ENCODE measurements around the gene SERPINB5. TPM values are rescaled to one million over a fixed set of nuclear protein-coding genes. Genes with fewer than 3 reads are reported as not detected.

SERPINB5 gene
- total and polyA plus RNA-seq, 2 experiments from 2014 or later: 0.23 to 0.76 TPM

- Histone ChIP-seq H3K4me1 (ENCODE audit: insufficient read depth) (no peaks in the 10 kb centered on the region), H3K4me2 (no peak overlapping the region), H3K27me3 (no peaks in the 10 kb centered on the region), H2AFZ (no peak overlapping the region), H3K79me2 (no peaks in the 10 kb centered on the region), H3K27ac (no peak overlapping the region), H4K20me1 (ENCODE audit: insufficient read depth, poor library complexity, severe bottlenecking) (no peaks in the 10 kb centered on the region), H3K9me3 (ENCODE audit: low read depth) (no peaks in the 10 kb centered on the region), H3K9me2 (replicated peaks; ENCODE audit: insufficient read depth) (no peaks in the 10 kb centered on the region), H3K4me3 (no peak overlapping the region), H3K36me3 (replicated peaks; ENCODE audit: insufficient read depth, low read depth) (no peaks in the 10 kb centered on the region)
- no peak for DNase-seq (ENCODE audit: low spot score)
- TF ChIP-seq, protein P1, sequence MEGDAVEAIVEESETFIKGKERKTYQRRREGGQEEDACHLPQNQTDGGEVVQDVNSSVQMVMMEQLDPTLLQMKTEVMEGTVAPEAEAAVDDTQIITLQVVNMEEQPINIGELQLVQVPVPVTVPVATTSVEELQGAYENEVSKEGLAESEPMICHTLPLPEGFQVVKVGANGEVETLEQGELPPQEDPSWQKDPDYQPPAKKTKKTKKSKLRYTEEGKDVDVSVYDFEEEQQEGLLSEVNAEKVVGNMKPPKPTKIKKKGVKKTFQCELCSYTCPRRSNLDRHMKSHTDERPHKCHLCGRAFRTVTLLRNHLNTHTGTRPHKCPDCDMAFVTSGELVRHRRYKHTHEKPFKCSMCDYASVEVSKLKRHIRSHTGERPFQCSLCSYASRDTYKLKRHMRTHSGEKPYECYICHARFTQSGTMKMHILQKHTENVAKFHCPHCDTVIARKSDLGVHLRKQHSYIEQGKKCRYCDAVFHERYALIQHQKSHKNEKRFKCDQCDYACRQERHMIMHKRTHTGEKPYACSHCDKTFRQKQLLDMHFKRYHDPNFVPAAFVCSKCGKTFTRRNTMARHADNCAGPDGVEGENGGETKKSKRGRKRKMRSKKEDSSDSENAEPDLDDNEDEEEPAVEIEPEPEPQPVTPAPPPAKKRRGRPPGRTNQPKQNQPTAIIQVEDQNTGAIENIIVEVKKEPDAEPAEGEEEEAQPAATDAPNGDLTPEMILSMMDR (IDR thresholded peaks at IDR 0.05; ENCODE audit: poor library complexity): no peak
- no peak for TF ChIP-seq EZH2 (IDR thresholded peaks at IDR 0.05; ENCODE audit: borderline replicate concordance)
- no peak for TF ChIP-seq EZH2phosphoT487 (IDR thresholded peaks at IDR 0.05; ENCODE audit: low read depth, severe bottlenecking, unreplicated experiment)
- WGBS (ENCODE audit: low lambda C conversion rate, missing lambda C conversion rate): 94% methylated on average over 7 of the region's 7 CpGs
Measured at GRCh38 chr18:63477200-63477599, 442 bp downstream of the SERPINB5 start.

DNA sequence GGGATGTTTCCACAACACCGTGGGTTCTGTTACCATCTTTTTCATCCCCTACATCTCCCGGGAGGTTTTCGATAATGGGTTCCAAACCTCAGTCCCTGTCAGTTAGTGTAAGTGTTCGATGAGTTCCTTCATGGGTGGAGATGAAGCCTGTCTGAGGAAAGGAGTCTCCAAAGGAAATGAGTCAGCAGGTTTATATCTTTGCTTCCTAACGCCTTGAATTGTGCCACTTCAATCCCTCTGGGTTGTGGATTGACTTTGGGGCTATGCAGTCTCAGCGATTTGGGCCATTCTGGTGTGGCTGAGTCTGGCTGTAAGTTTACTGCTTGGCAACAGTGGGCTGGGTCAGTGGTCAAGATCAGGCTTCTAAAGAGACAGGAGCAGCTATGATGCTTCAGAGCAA lies 1.2 kb downstream of the SERPINB5 start:
- no peak for TF ChIP-seq EZH2phosphoT487 (IDR thresholded peaks at IDR 0.05; ENCODE audit: low read depth, severe bottlenecking, unreplicated experiment)
- no peak for TF ChIP-seq EZH2 (IDR thresholded peaks at IDR 0.05; ENCODE audit: borderline replicate concordance)
- TF ChIP-seq, protein P1 (IDR thresholded peaks at IDR 0.05; ENCODE audit: poor library complexity): no peak
- Histone ChIP-seq H3K27ac (no peak overlapping the region), H4K20me1 (ENCODE audit: insufficient read depth, poor library complexity, severe bottlenecking) (no peaks in the 10 kb centered on the region), H3K27me3 (no peaks in the 10 kb centered on the region), H3K4me1 (ENCODE audit: insufficient read depth) (no peaks in the 10 kb centered on the region), H3K36me3 (replicated peaks; ENCODE audit: insufficient read depth, low read depth) (no peaks in the 10 kb centered on the region), H2AFZ (no peak overlapping the region), H3K9me3 (ENCODE audit: low read depth) (no peaks in the 10 kb centered on the region), H3K79me2 (no peaks in the 10 kb centered on the region), H3K9me2 (replicated peaks; ENCODE audit: insufficient read depth) (no peaks in the 10 kb centered on the region), H3K4me2 (no peak overlapping the region), H3K4me3 (no peak overlapping the region)
- WGBS (ENCODE audit: low lambda C conversion rate, missing lambda C conversion rate): 68% methylated on average over 6 of the region's 6 CpGs
- DNase-seq (ENCODE audit: low spot score): no peak

GRCh38 chr18:63479826-63480225 lies 3.1 kb downstream of the SERPINB5 start:
- no peaks in the 10 kb centered on the region for H3K79me2 ChIP-seq
- H3K9me3 ChIP-seq (ENCODE audit: low read depth): no peaks in the 10 kb centered on the region
- H3K4me1 ChIP-seq (ENCODE audit: insufficient read depth): no peaks in the 10 kb centered on the region
- no peak for DNase-seq (ENCODE audit: low spot score)
- H3K27ac ChIP-seq: no peak overlapping the region
- H3K9me2 ChIP-seq (replicated peaks; ENCODE audit: insufficient read depth): no peaks in the 10 kb centered on the region
- H2AFZ ChIP-seq: no peak overlapping the region
- no peak overlapping the region for H3K4me2 ChIP-seq
- TF ChIP-seq, protein P1 (IDR thresholded peaks at IDR 0.05; ENCODE audit: poor library complexity): no peak
- TF ChIP-seq EZH2 (IDR thresholded peaks at IDR 0.05; ENCODE audit: borderline replicate concordance) (no peak), EZH2phosphoT487 (IDR thresholded peaks at IDR 0.05; ENCODE audit: low read depth, severe bottlenecking, unreplicated experiment) (no peak)
- no peaks in the 10 kb centered on the region for H3K27me3 ChIP-seq
- 93% methylated on average over 5 of the region's 5 CpGs for WGBS (ENCODE audit: low lambda C conversion rate, missing lambda C conversion rate)
- no peaks in the 10 kb centered on the region for H4K20me1 ChIP-seq (ENCODE audit: insufficient read depth, poor library complexity, severe bottlenecking)
- H3K4me3 ChIP-seq: no peak overlapping the region
- H3K36me3 ChIP-seq (replicated peaks; ENCODE audit: insufficient read depth, low read depth): no peaks in the 10 kb centered on the region

DNA sequence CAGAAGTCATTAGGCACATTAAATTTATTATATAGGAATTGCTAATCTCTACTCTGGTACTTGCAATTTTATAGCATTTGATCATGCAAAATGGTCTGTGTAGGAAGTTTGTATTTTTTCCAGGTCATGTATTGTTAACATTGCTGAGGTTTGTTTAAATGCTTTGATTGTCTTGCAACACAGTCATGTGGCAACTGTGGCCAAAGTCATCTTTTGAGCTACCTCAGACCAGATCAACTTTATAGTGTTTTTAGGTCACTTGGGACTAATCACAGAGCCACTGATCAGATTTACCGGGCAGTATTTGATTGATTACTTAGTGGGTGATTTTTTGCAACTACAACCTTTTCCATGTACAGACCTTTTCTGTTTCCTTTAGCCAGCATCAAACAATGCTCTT lies 3.7 kb downstream of the SERPINB5 start:
- H3K27ac ChIP-seq: no peak overlapping the region
- no peak overlapping the region for H3K4me3 ChIP-seq
- no peaks in the 10 kb centered on the region for H3K36me3 ChIP-seq (replicated peaks; ENCODE audit: insufficient read depth, low read depth)
- DNase-seq (ENCODE audit: low spot score): no peak
- no peaks in the 10 kb centered on the region for H3K4me1 ChIP-seq (ENCODE audit: insufficient read depth)
- no peaks in the 10 kb centered on the region for H4K20me1 ChIP-seq (ENCODE audit: insufficient read depth, poor library complexity, severe bottlenecking)
- no peaks in the 10 kb centered on the region for H3K79me2 ChIP-seq
- H2AFZ ChIP-seq: no peak overlapping the region
- no peaks in the 10 kb centered on the region for H3K27me3 ChIP-seq
- H3K4me2 ChIP-seq: no peak overlapping the region
- TF ChIP-seq EZH2 (IDR thresholded peaks at IDR 0.05; ENCODE audit: borderline replicate concordance) (no peak), EZH2phosphoT487 (IDR thresholded peaks at IDR 0.05; ENCODE audit: low read depth, severe bottlenecking, unreplicated experiment) (no peak)
- TF ChIP-seq, protein P1 (IDR thresholded peaks at IDR 0.05; ENCODE audit: poor library complexity): no peak
- H3K9me3 ChIP-seq (ENCODE audit: low read depth): no peaks in the 10 kb centered on the region
- 82% methylated on average over 1 of the region's 1 CpG for WGBS (ENCODE audit: low lambda C conversion rate, missing lambda C conversion rate)
- no peaks in the 10 kb centered on the region for H3K9me2 ChIP-seq (replicated peaks; ENCODE audit: insufficient read depth)
